Osteoblast (primary cell): ENCODE results near the gene BOD1. TPM values are rescaled to one million over a fixed set of nuclear protein-coding genes. Genes with fewer than 3 reads are reported as not detected.

Experiments used
- DNase-seq: peaks from one replicate; pipeline ENCODE4 v3.0.0; 2011; ENCODE audit warnings: low spot score, mixed read lengths; ENCODE audit not compliant: insufficient read length; ENCODE audit errors: missing footprints
- H2AFZ ChIP-seq: 2 replicates; pipeline ENCODE4 v1.6.0; 2011; ENCODE audit warnings: mild to moderate bottlenecking, low read length
- H3K27ac ChIP-seq: 2 replicates; pipeline ENCODE4 v1.5.1; 2011; ENCODE audit warnings: mild to moderate bottlenecking, low read depth, low read length, moderate library complexity
- H3K27me3 ChIP-seq: 2 replicates; pipeline ENCODE4 v1.6.0; 2012; ENCODE audit warnings: mild to moderate bottlenecking, control low read depth, inconsistent platforms, low read length, moderate library complexity; ENCODE audit not compliant: insufficient read depth
- H3K36me3 ChIP-seq: 2 replicates; pipeline ENCODE4 v1.5.1; 2011; ENCODE audit warnings: mild to moderate bottlenecking, low read length, control low read depth, moderate library complexity; ENCODE audit not compliant: insufficient read depth
- H3K4me1 ChIP-seq: 2 replicates; pipeline ENCODE4 v1.5.1; 2011; ENCODE audit warnings: mild to moderate bottlenecking, low read length, control low read depth, moderate library complexity; ENCODE audit not compliant: insufficient read depth
- H3K4me2 ChIP-seq: 2 replicates; pipeline ENCODE4 v1.6.0; 2011; ENCODE audit warnings: mild to moderate bottlenecking, low read length; ENCODE audit not compliant: insufficient read depth
- H3K4me3 ChIP-seq: fragments of 200-600 bp; sonication (generic); 3 replicates; pipeline ENCODE4 v1.5.1; 2012; ENCODE audit warnings: mild to moderate bottlenecking, low read length, inconsistent platforms; ENCODE audit not compliant: insufficient read depth
- H3K79me2 ChIP-seq: 2 replicates; pipeline ENCODE4 v1.6.0; 2012; ENCODE audit warnings: mild to moderate bottlenecking, low read length, control low read depth, inconsistent platforms; ENCODE audit not compliant: insufficient read depth
- H3K9me3 ChIP-seq: 2 replicates; pipeline ENCODE4 v1.5.1; 2011; ENCODE audit warnings: low read depth, low read length, control low read depth
- H4K20me1 ChIP-seq: 2 replicates; pipeline ENCODE4 v1.6.0; 2012; ENCODE audit warnings: mild to moderate bottlenecking, low read length, control low read depth; ENCODE audit not compliant: insufficient read depth
- CTCF ChIP-seq: IDR thresholded peaks from 2 replicates; pipeline ENCODE4 v1.5.1; 2011; ENCODE audit warnings: mild to moderate bottlenecking, low read depth, low read length, moderate library complexity; ENCODE audit errors: extremely low read depth
- total RNA-seq: library from RNA; depleted of rRNA; stranded (reverse); fragments of >200 nt; gene quantifications from 2 replicates; pipeline ENCODE4 v1.2.3, GENCODE V29; 2012

The BOD1 gene
- total RNA-seq, 1 donor, result 90.5 TPM

GRCh38 chr5:173645890-173646574 lies 29.6 kb upstream of the BOD1 start:
- Histone ChIP-seq H3K4me2 (no peak overlapping the region), H3K4me1 (no peaks in the 10 kb centered on the region), H3K36me3 (no peaks in the 10 kb centered on the region), H2AFZ (no peak overlapping the region), H3K4me3 (no peak overlapping the region), H3K27me3 (no peaks in the 10 kb centered on the region), H3K9me3 (no peaks in the 10 kb centered on the region), H4K20me1 (no peaks in the 10 kb centered on the region), H3K27ac (no peak overlapping the region), H3K79me2 (no peaks in the 10 kb centered on the region)
- TF ChIP-seq CTCF, result no peak
- DNase-seq, result no peak

- Histone ChIP-seq H3K27ac (no peak overlapping the region), H3K4me2 (no peak overlapping the region), H4K20me1 (no peaks in the 10 kb centered on the region), H3K4me1 (no peaks in the 10 kb centered on the region), H3K36me3 (no peaks in the 10 kb centered on the region), H3K27me3 (no peaks in the 10 kb centered on the region), H3K4me3 (no peak overlapping the region), H3K9me3 (no peaks in the 10 kb centered on the region), H3K79me2 (no peaks in the 10 kb centered on the region), H2AFZ (no peak overlapping the region)
- TF ChIP-seq CTCF, result no peak
- DNase-seq, result no peak
Measured at GRCh38 chr5:173645437-173645807, 29.0 kb upstream of the BOD1 start.

- Histone ChIP-seq H4K20me1 (no peaks in the 10 kb centered on the region), H3K4me2 (no peak overlapping the region), H3K27me3 (no peaks in the 10 kb centered on the region), H2AFZ (no peak overlapping the region), H3K9me3 (no peaks in the 10 kb centered on the region), H3K4me3 (no peak overlapping the region), H3K4me1 (no peaks in the 10 kb centered on the region), H3K36me3 (no peaks in the 10 kb centered on the region), H3K79me2 (no peaks in the 10 kb centered on the region), H3K27ac (no peak overlapping the region)
- no peak for TF ChIP-seq CTCF
- DNase-seq, result no peak
Measured at GRCh38 chr5:173644673-173645436, 28.4 kb upstream of the BOD1 start.

- no peak for DNase-seq
- Histone ChIP-seq H4K20me1 (no peaks in the 10 kb centered on the region), H3K27ac (no peak overlapping the region), H3K4me3 (no peak overlapping the region), H3K36me3 (no peaks in the 10 kb centered on the region), H3K4me2 (no peak overlapping the region), H2AFZ (no peak overlapping the region), H3K79me2 (no peaks in the 10 kb centered on the region), H3K4me1 (no peaks in the 10 kb centered on the region), H3K27me3 (no peaks in the 10 kb centered on the region), H3K9me3 (no peaks in the 10 kb centered on the region)
- no peak for TF ChIP-seq CTCF
Measured at GRCh38 chr5:173643964-173644363, 27.5 kb upstream of the BOD1 start.
